Measurements from ENCODE around the gene ALG3. TPM values are rescaled to one million over a fixed set of nuclear protein-coding genes. Genes with fewer than 3 reads are reported as not detected.

ALG3 gene
- total RNA-seq, 1 experiment from 2014 or later = 62.2 TPM

DNA sequence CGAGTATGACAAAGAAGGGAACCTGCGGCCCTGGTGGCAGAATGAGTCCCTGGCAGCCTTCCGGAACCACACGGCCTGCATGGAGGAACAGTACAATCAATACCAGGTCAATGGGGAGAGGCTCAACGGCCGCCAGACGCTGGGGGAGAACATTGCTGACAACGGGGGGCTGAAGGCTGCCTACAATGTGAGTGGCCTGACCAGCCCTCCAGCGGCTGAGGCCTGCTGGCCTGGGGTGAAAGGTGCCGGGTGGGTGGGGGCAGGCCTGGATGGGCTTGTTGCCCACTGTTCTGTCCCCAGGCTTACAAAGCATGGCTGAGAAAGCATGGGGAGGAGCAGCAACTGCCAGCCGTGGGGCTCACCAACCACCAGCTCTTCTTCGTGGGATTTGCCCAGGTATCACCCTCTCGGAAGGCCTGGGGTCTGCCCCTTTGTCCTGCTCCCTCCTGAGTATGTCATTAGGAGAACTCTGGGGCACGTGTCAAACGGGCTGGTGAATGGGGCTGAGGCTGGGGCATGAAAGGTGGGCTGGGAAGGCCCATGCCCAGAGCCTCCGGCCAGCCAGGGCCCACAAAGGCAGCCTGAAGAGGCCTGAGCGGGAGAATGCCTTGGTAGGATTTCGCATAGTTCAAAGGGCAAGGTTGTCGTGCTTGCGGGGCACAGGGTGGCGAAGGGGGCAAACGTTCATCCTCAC lies 42.4 kb upstream of the ALG3 start:
- no peaks in the 10 kb centered on the region for H3K27me3 ChIP-seq (ENCODE audit: insufficient read depth, low read length)
- no peak overlapping the region for H2BK5ac ChIP-seq (ENCODE audit: insufficient read length, low read length)
- no peak overlapping the region for H3K14ac ChIP-seq (ENCODE audit: insufficient read depth, low read length)
- H3K79me2 ChIP-seq (ENCODE audit: insufficient read depth, low read length) = no peaks in the 10 kb centered on the region
- no peaks in the 10 kb centered on the region for H4K20me1 ChIP-seq (ENCODE audit: control insufficient read depth, insufficient read depth, insufficient read length)
- H3K4ac ChIP-seq (ENCODE audit: low read depth, low read length) = no peak overlapping the region
- H3K9me3 ChIP-seq (ENCODE audit: control insufficient read depth, low read depth, low read length) = no peaks in the 10 kb centered on the region
- no peak overlapping the region for H2BK15ac ChIP-seq (ENCODE audit: low read depth, low read length)
- no peak overlapping the region for H3K23ac ChIP-seq (ENCODE audit: insufficient read length, low read depth, low read length)
- H2BK12ac ChIP-seq (ENCODE audit: insufficient read length, low read depth, low read length) = no peak overlapping the region
- no peak overlapping the region for H2AK5ac ChIP-seq (ENCODE audit: insufficient read length, low read length)
- H3K27ac Mint-ChIP-seq = no peak overlapping the region
- H3K56ac ChIP-seq (ENCODE audit: insufficient read length, low read depth, low read length) = no peak overlapping the region
- H3K23me2 ChIP-seq (ENCODE audit: insufficient read length, low read depth, low read length, poor library complexity, severe bottlenecking) = no peaks in the 10 kb centered on the region
- no peak overlapping the region for H4K8ac ChIP-seq (replicated peaks; ENCODE audit: insufficient read length, low read depth, low read length)
- H3K4me3 Mint-ChIP-seq = no peak overlapping the region; a peak in 1 of 5 replicates
- no peak overlapping the region for H3K4me2 ChIP-seq (ENCODE audit: insufficient read depth, insufficient read length, low read length)
- H3K4me1 ChIP-seq (ENCODE audit: insufficient read depth, low read length) = no peaks in the 10 kb centered on the region
- H4K5ac ChIP-seq (ENCODE audit: insufficient read length, low read depth, low read length) = no peak overlapping the region
- no peak overlapping the region for H2AFZ ChIP-seq (ENCODE audit: low read length)
- no peak overlapping the region for H3K18ac ChIP-seq (ENCODE audit: insufficient read length, low read depth, low read length)
- no CpG with 5 or more reads among the region's 22 CpGs for WGBS (ENCODE audit: extremely low coverage, insufficient read length, low lambda C conversion rate)
- H3K27me3 Mint-ChIP-seq (ENCODE audit: low read depth) = peaks cover 11% of the 10 kb centered on the region
- no peaks in the 10 kb centered on the region for H3K9me3 Mint-ChIP-seq
- no peaks in the 10 kb centered on the region for H3K4me1 Mint-ChIP-seq
- H2BK120ac ChIP-seq (ENCODE audit: low read depth, low read length, poor library complexity, severe bottlenecking) = no peak overlapping the region
- no peaks in the 10 kb centered on the region for H3K79me1 ChIP-seq (ENCODE audit: insufficient read depth, low read depth, low read length, poor library complexity, severe bottlenecking)
- no peak overlapping the region for H4K91ac ChIP-seq (ENCODE audit: insufficient read length, low read depth, low read length)
- DNase-seq = no peak
- H3K36me3 Mint-ChIP-seq (ENCODE audit: insufficient read depth in 1 of 3, low read depth in 3 of 3) = no peaks in the 10 kb centered on the region; a peak in 1 of 7 replicates
- H3T11ph ChIP-seq (ENCODE audit: low read length) = no peak overlapping the region
- H3K27ac ChIP-seq (ENCODE audit: insufficient read length, low read depth, low read length) = no peak overlapping the region
- no peak overlapping the region for H3K9ac ChIP-seq (ENCODE audit: extremely low read depth, insufficient read length, low read length)
- TF ChIP-seq, protein P1, sequence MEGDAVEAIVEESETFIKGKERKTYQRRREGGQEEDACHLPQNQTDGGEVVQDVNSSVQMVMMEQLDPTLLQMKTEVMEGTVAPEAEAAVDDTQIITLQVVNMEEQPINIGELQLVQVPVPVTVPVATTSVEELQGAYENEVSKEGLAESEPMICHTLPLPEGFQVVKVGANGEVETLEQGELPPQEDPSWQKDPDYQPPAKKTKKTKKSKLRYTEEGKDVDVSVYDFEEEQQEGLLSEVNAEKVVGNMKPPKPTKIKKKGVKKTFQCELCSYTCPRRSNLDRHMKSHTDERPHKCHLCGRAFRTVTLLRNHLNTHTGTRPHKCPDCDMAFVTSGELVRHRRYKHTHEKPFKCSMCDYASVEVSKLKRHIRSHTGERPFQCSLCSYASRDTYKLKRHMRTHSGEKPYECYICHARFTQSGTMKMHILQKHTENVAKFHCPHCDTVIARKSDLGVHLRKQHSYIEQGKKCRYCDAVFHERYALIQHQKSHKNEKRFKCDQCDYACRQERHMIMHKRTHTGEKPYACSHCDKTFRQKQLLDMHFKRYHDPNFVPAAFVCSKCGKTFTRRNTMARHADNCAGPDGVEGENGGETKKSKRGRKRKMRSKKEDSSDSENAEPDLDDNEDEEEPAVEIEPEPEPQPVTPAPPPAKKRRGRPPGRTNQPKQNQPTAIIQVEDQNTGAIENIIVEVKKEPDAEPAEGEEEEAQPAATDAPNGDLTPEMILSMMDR (conservative IDR thresholded peaks at IDR 0.05) = no peak
- H2BK20ac ChIP-seq (ENCODE audit: low read depth, low read length, poor library complexity, severe bottlenecking) = no peak overlapping the region
